ENCODE measurements around the gene GNAI2. TPM values are rescaled to one million over a fixed set of nuclear protein-coding genes. Genes with fewer than 3 reads are reported as not detected.

The GNAI2 gene
- total and polyA plus RNA-seq, 12 donors, result 107 to 270 (median 146) TPM

- TF ChIP-seq CTCF (IDR thresholded peaks at IDR 0.05), result no peak
- H3K4me1 ChIP-seq, result peaks cover 6 to 64% (median 36%) of the 10 kb centered on the region in 9 donors
- DNase-seq, result no peak
Measured at GRCh38 chr3:50275996-50276761, 40.2 kb downstream of the GNAI2 start.

GRCh38 chr3:50276762-50277101 is 40.7 kb downstream of the GNAI2 start:
- no peak for ATAC-seq
- no peak for TF ChIP-seq CTCF (IDR thresholded peaks at IDR 0.05)
- Histone ChIP-seq H3K9me3 (no peaks in the 10 kb centered on the region), H3K27me3 (peaks cover 0 to 47% (median 10%) of the 10 kb centered on the region in 7 donors), H3K4me1 (peaks cover 6 to 64% (median 36%) of the 10 kb centered on the region in 9 donors), H3K36me3 (peaks cover 0 to 8% (median 0%) of the 10 kb centered on the region in 9 donors), H3K4me3 (no peak overlapping the region), H3K27ac (no peak overlapping the region)
- DNase-seq, result no peak
- intact Hi-C loops (cut with DNase I), result loop anchor here in 1 of 10 donors (10.0 kb wide), 1 partner anchor 152 kb away; no protein-coding TSS in a partner anchor
- WGBS, 2 donors, result 84% methylated on average over 17 of the region's 17 CpGs

More at GRCh38 chr3:50275996-50276761, 40.2 kb downstream of the GNAI2 start:
- H3K27ac ChIP-seq, result no peak overlapping the region
- ATAC-seq, result no peak
- H3K9me3 ChIP-seq, result no peaks in the 10 kb centered on the region
- 48 to 54% methylated on average over 77 to 79 of the region's 79 CpGs for WGBS, 2 donors
- H3K4me3 ChIP-seq, result no peak overlapping the region
- H3K27me3 ChIP-seq, result peaks cover 0 to 47% (median 10%) of the 10 kb centered on the region in 7 donors
- peaks cover 0 to 8% (median 0%) of the 10 kb centered on the region in 9 donors for H3K36me3 ChIP-seq
- intact Hi-C loops (cut with DNase I), result loop anchor here in 4 of 10 donors (2.0 to 10.0 kb wide), 3 partner anchors 49 to 151 kb away; no protein-coding TSS in a partner anchor

GRCh38 chr3:50278123-50278879 is 42.3 kb downstream of the GNAI2 start:
- Histone ChIP-seq H3K36me3 (peaks cover 0 to 8% (median 0%) of the 10 kb centered on the region in 9 donors), H3K9me3 (no peaks in the 10 kb centered on the region), H3K27ac (peak overlapping the region in 8 of 10 donors; percentile 67 to 92 (median 88)), H3K27me3 (peaks cover 0 to 45% (median 10%) of the 10 kb centered on the region in 7 donors), H3K4me3 (no peak overlapping the region), H3K4me1 (peaks cover 4 to 55% (median 31%) of the 10 kb centered on the region in 9 donors)
- ATAC-seq (peak in 5 of 8 donors; percentile 1 to 21 (median 4)), DNase-seq (no peak)
- intact Hi-C loops (cut with DNase I), result loop anchor here in 1 of 10 donors (10.0 kb wide), 1 partner anchor 154 kb away; no protein-coding TSS in a partner anchor
- 81 to 84% methylated on average over 4 of the region's 4 CpGs for WGBS, 2 donors
- TF ChIP-seq CTCF (IDR thresholded peaks at IDR 0.05), result no peak

GRCh38 chr3:50278880-50279224 is 42.8 kb downstream of the GNAI2 start, which contains the start of gene LSMEM2:
LSMEM2 (plus strand) TSS chr3:50279087; CDS start chr3:50279114, 27 bp downstream.
- Histone ChIP-seq H3K27ac (peak within 1 kb of the TSS; percentile 21 to 92 (median 85)), H3K36me3 (peaks cover 0 to 8% (median 0%) of the 10 kb centered on the region in 9 donors), H3K27me3 (peaks cover 0 to 40% (median 10%) of the 10 kb centered on the region in 7 donors), H3K4me3 (peak within 1 kb of the TSS in 9 of 10 donors; percentile 26 to 52 (median 43)), H3K9me3 (no peaks in the 10 kb centered on the region), H3K4me1 (peaks cover 4 to 53% (median 25%) of the 10 kb centered on the region in 9 donors)
- 30 to 32% methylated on average over 2 of the region's 2 CpGs for WGBS, 2 donors
- TF ChIP-seq CTCF (IDR thresholded peaks at IDR 0.05), result no peak
- DNase-seq, result peak; percentile 69 to 73
- intact Hi-C loops (cut with DNase I), result loop anchor here in 1 of 10 donors (10.0 kb wide), 1 partner anchor 154 kb away; no protein-coding TSS in a partner anchor
- ATAC-seq, result peak; percentile 78 to 94 (median 88)

Data from heart right ventricle (tissue), 16 donors.